ENCODE results near the gene CYSRT1. TPM values are rescaled to one million over a fixed set of nuclear protein-coding genes. Genes with fewer than 3 reads are reported as not detected.
A peak's percentile ranks its signal among the peaks of the same experiment; 100 is the strongest.

CYSRT1 gene
- 0.46 TPM for polyA plus RNA-seq (2013)

- Histone ChIP-seq H3K36me3 (ENCODE audit: control insufficient read depth in 4 of 4, insufficient read depth in 4 of 4, low read length in 3 of 4) (no peaks in the 10 kb centered on the region), H3K4me3 (ENCODE audit: control insufficient read depth in 1 of 7, extremely low read depth in 1 of 7, insufficient read depth in 4 of 7, low read depth in 2 of 7, low read length in 6 of 7) (peak within 1 kb of the TSS in 6 of 7 experiments; percentile 67 to 93 (median 80)), H3K27me3 (replicated peaks in 2 of 5; ENCODE audit: control insufficient read depth in 4 of 5, insufficient read depth in 5 of 5, low read length in 4 of 5) (peaks cover 0 to 34% (median 0%) of the 10 kb centered on the region in 5 experiments), H3K9me3 (ENCODE audit: control extremely low read depth in 1 of 5, control insufficient read depth in 4 of 5, insufficient read depth in 2 of 5, low read depth in 1 of 5, low read length in 4 of 5) (no peaks in the 10 kb centered on the region), H3K4me1 (ENCODE audit: control extremely low read depth in 1 of 4, control insufficient read depth in 4 of 4, insufficient read depth in 4 of 4, low read length in 3 of 4) (peaks cover 2 to 32% (median 27%) of the 10 kb centered on the region in 4 experiments), H3K27ac (ENCODE audit: insufficient read depth in 1 of 2, low read depth in 1 of 2, low read length in 2 of 2, poor library complexity in 1 of 2, severe bottlenecking in 2 of 2) (peak within 1 kb of the TSS in 1 of 2 experiments; percentile 83)
- peak in 2 of 3 donors; percentile 18 to 49 for DNase-seq
- WGBS (ENCODE audit: insufficient coverage) = 42% methylated on average over 21 of the region's 23 CpGs
- ChIA-PET POLR2A (interaction anchor here (0.6 to 3.7 kb wide), 3 partner anchors 15 to 36 kb away, joined by 3 to 16 read pairs (median 4); partner anchors contain the start of genes ANAPC2, SSNA1 and TUBB4B), CTCF (interaction anchor here (1.1 to 6.3 kb wide), 7 partner anchors 12 to 105 kb away, joined by 3 to 46 read pairs (median 6); partner anchors contain the start of genes LRRC26 and SSNA1)
These were observed at the start of gene CYSRT1 for GRCh38 chr9:137224830-137225694. Gene CYSRT1 (plus strand): TSS chr9:137225174. CDS start chr9:137225622, 448 bp downstream.

- H3K9me3 ChIP-seq (ENCODE audit: control extremely low read depth in 1 of 5, control insufficient read depth in 4 of 5, insufficient read depth in 2 of 5, low read depth in 1 of 5, low read length in 4 of 5) = no peaks in the 10 kb centered on the region
- H3K36me3 ChIP-seq (ENCODE audit: control insufficient read depth in 4 of 4, insufficient read depth in 4 of 4, low read length in 3 of 4) = peaks cover 0 to 27% (median 17%) of the 10 kb centered on the region in 4 experiments
- ChIA-PET POLR2A (no interaction called here), CTCF (interaction anchor here (0.7 to 5.0 kb wide), 9 partner anchors 12 to 57 kb away, joined by 3 to 33 read pairs (median 3); partner anchors contain the start of genes ANAPC2, RNF224 and SSNA1)
- 42% methylated on average over 30 of the region's 33 CpGs for WGBS (ENCODE audit: insufficient coverage)
- DNase-seq = peak in 1 of 3 donors; percentile 46
- H3K27me3 ChIP-seq (replicated peaks in 2 of 5; ENCODE audit: control insufficient read depth in 4 of 5, insufficient read depth in 5 of 5, low read length in 4 of 5) = peaks cover 0 to 4% (median under 1%) of the 10 kb centered on the region in 5 experiments
- H3K4me1 ChIP-seq (ENCODE audit: control extremely low read depth in 1 of 4, control insufficient read depth in 4 of 4, insufficient read depth in 4 of 4, low read length in 3 of 4) = peaks cover 0 to 43% (median 27%) of the 10 kb centered on the region in 4 experiments
- H3K4me3 ChIP-seq (ENCODE audit: control insufficient read depth in 1 of 7, extremely low read depth in 1 of 7, insufficient read depth in 4 of 7, low read depth in 2 of 7, low read length in 6 of 7) = no peak overlapping the region
- H3K27ac ChIP-seq (ENCODE audit: insufficient read depth in 1 of 2, low read depth in 1 of 2, low read length in 2 of 2, poor library complexity in 1 of 2, severe bottlenecking in 2 of 2) = no peak overlapping the region
These were observed 49.5 kb upstream of the CYSRT1 start for GRCh38 chr9:137175345-137175961.

- Histone ChIP-seq H3K4me1 (ENCODE audit: control extremely low read depth in 1 of 4, control insufficient read depth in 4 of 4, insufficient read depth in 4 of 4, low read length in 3 of 4) (peaks cover 0 to 32% (median 21%) of the 10 kb centered on the region in 4 experiments), H3K9me3 (ENCODE audit: control extremely low read depth in 1 of 5, control insufficient read depth in 4 of 5, insufficient read depth in 2 of 5, low read depth in 1 of 5, low read length in 4 of 5) (no peaks in the 10 kb centered on the region)
- 68% methylated on average over 17 of the region's 17 CpGs for WGBS (ENCODE audit: insufficient coverage)
These were observed 48.4 kb upstream of the CYSRT1 start for GRCh38 chr9:137176302-137177182.

GRCh38 chr9:137178201-137178938 is 46.6 kb upstream of the CYSRT1 start:
- H3K36me3 ChIP-seq (ENCODE audit: control insufficient read depth in 4 of 4, insufficient read depth in 4 of 4, low read length in 3 of 4) = peaks cover 0 to 53% (median 36%) of the 10 kb centered on the region in 4 experiments
- no peak overlapping the region for H3K27ac ChIP-seq (ENCODE audit: insufficient read depth in 1 of 2, low read depth in 1 of 2, low read length in 2 of 2, poor library complexity in 1 of 2, severe bottlenecking in 2 of 2)
- POLR2A ChIA-PET = no interaction called here
- H3K27me3 ChIP-seq (replicated peaks in 2 of 5; ENCODE audit: control insufficient read depth in 4 of 5, insufficient read depth in 5 of 5, low read length in 4 of 5) = no peaks in the 10 kb centered on the region
- CTCF ChIA-PET = interaction anchor here (1.1 to 5.0 kb wide), 3 partner anchors 10 to 48 kb away, joined by 3 to 33 read pairs (median 4); partner anchors contain the start of genes ANAPC2, CYSRT1 and SSNA1
- peaks cover 0 to 14% (median 10%) of the 10 kb centered on the region in 4 experiments for H3K4me1 ChIP-seq (ENCODE audit: control extremely low read depth in 1 of 4, control insufficient read depth in 4 of 4, insufficient read depth in 4 of 4, low read length in 3 of 4)
- DNase-seq = no peak
- WGBS (ENCODE audit: insufficient coverage) = 94% methylated on average over 18 of the region's 23 CpGs
- H3K9me3 ChIP-seq (ENCODE audit: control extremely low read depth in 1 of 5, control insufficient read depth in 4 of 5, insufficient read depth in 2 of 5, low read depth in 1 of 5, low read length in 4 of 5) = no peaks in the 10 kb centered on the region
- H3K4me3 ChIP-seq (ENCODE audit: control insufficient read depth in 1 of 7, extremely low read depth in 1 of 7, insufficient read depth in 4 of 7, low read depth in 2 of 7, low read length in 6 of 7) = no peak overlapping the region

More at GRCh38 chr9:137176302-137177182, 48.4 kb upstream of the CYSRT1 start:
- Histone ChIP-seq H3K4me3 (ENCODE audit: control insufficient read depth in 1 of 7, extremely low read depth in 1 of 7, insufficient read depth in 4 of 7, low read depth in 2 of 7, low read length in 6 of 7) (no peak overlapping the region), H3K27ac (ENCODE audit: insufficient read depth in 1 of 2, low read depth in 1 of 2, low read length in 2 of 2, poor library complexity in 1 of 2, severe bottlenecking in 2 of 2) (no peak overlapping the region), H3K36me3 (ENCODE audit: control insufficient read depth in 4 of 4, insufficient read depth in 4 of 4, low read length in 3 of 4) (peaks cover 0 to 38% (median 23%) of the 10 kb centered on the region in 4 experiments), H3K27me3 (replicated peaks in 2 of 5; ENCODE audit: control insufficient read depth in 4 of 5, insufficient read depth in 5 of 5, low read length in 4 of 5) (peaks cover 0 to 4% (median 0%) of the 10 kb centered on the region in 5 experiments)
- CTCF ChIA-PET = interaction anchor here (0.7 to 5.0 kb wide), 14 partner anchors 8 to 64 kb away, joined by 3 to 33 read pairs (median 3); partner anchors contain the start of genes ANAPC2, RNF224, SSNA1 and TUBB4B
- POLR2A ChIA-PET = interaction anchor here (0.8 kb wide), 1 partner anchor 49 kb away, joined by 3 read pairs; no protein-coding TSS in a partner anchor
- DNase-seq = peak in 2 of 3 donors; percentile 49 to 55

GRCh38 chr9:137178939-137179630 is 45.9 kb upstream of the CYSRT1 start:
- CTCF ChIA-PET = interaction anchor here (1.1 to 5.0 kb wide), 3 partner anchors 10 to 49 kb away, joined by 3 to 33 read pairs (median 4); partner anchors contain the start of genes ANAPC2, CYSRT1 and SSNA1
- H3K4me1 ChIP-seq (ENCODE audit: control extremely low read depth in 1 of 4, control insufficient read depth in 4 of 4, insufficient read depth in 4 of 4, low read length in 3 of 4) = peaks cover 0 to 8% (median 6%) of the 10 kb centered on the region in 4 experiments
- peaks cover 0 to 60% (median 42%) of the 10 kb centered on the region in 4 experiments for H3K36me3 ChIP-seq (ENCODE audit: control insufficient read depth in 4 of 4, insufficient read depth in 4 of 4, low read length in 3 of 4)
- H3K4me3 ChIP-seq (ENCODE audit: control insufficient read depth in 1 of 7, extremely low read depth in 1 of 7, insufficient read depth in 4 of 7, low read depth in 2 of 7, low read length in 6 of 7) = no peak overlapping the region
- POLR2A ChIA-PET = no interaction called here
- 94% methylated on average over 11 of the region's 19 CpGs for WGBS (ENCODE audit: insufficient coverage)
- no peaks in the 10 kb centered on the region for H3K9me3 ChIP-seq (ENCODE audit: control extremely low read depth in 1 of 5, control insufficient read depth in 4 of 5, insufficient read depth in 2 of 5, low read depth in 1 of 5, low read length in 4 of 5)
- no peak overlapping the region for H3K27ac ChIP-seq (ENCODE audit: insufficient read depth in 1 of 2, low read depth in 1 of 2, low read length in 2 of 2, poor library complexity in 1 of 2, severe bottlenecking in 2 of 2)
- no peak for DNase-seq
- H3K27me3 ChIP-seq (replicated peaks in 2 of 5; ENCODE audit: control insufficient read depth in 4 of 5, insufficient read depth in 5 of 5, low read length in 4 of 5) = no peaks in the 10 kb centered on the region

Data from common myeloid progenitor, CD34-positive (primary cell).